ENCODE measurements around the gene DOK6.

DNA sequence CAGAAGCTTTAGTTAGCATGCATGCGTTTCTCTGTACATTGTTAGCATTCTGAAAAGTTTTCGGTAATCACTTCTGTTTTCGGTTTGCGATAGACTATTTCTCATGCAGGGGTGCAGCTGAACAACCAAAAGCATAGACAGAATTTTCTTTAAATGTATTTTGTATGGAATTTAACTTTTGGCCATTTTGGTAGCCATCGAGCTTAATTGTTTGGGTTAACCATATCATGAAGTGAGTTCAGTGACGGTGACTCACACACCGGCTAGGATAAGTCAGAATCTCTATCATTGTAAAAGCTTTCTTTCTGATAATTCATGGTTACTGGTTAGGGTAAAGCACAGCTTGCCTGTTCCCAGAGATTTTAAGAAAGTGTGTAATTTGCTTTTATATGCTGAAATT, 439.8 kb downstream of the DOK6 start:
- TF ChIP-seq, protein P1, sequence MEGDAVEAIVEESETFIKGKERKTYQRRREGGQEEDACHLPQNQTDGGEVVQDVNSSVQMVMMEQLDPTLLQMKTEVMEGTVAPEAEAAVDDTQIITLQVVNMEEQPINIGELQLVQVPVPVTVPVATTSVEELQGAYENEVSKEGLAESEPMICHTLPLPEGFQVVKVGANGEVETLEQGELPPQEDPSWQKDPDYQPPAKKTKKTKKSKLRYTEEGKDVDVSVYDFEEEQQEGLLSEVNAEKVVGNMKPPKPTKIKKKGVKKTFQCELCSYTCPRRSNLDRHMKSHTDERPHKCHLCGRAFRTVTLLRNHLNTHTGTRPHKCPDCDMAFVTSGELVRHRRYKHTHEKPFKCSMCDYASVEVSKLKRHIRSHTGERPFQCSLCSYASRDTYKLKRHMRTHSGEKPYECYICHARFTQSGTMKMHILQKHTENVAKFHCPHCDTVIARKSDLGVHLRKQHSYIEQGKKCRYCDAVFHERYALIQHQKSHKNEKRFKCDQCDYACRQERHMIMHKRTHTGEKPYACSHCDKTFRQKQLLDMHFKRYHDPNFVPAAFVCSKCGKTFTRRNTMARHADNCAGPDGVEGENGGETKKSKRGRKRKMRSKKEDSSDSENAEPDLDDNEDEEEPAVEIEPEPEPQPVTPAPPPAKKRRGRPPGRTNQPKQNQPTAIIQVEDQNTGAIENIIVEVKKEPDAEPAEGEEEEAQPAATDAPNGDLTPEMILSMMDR (IDR thresholded peaks at IDR 0.05): no peak
- no peak for TF ChIP-seq EZH2 (IDR thresholded peaks at IDR 0.05; ENCODE audit: borderline replicate concordance, insufficient read depth, low read depth, low read length, poor library complexity, severe bottlenecking)

All from B cell (primary cell).